ENCODE data around the gene RNF187.

RNF187 gene

DNA sequence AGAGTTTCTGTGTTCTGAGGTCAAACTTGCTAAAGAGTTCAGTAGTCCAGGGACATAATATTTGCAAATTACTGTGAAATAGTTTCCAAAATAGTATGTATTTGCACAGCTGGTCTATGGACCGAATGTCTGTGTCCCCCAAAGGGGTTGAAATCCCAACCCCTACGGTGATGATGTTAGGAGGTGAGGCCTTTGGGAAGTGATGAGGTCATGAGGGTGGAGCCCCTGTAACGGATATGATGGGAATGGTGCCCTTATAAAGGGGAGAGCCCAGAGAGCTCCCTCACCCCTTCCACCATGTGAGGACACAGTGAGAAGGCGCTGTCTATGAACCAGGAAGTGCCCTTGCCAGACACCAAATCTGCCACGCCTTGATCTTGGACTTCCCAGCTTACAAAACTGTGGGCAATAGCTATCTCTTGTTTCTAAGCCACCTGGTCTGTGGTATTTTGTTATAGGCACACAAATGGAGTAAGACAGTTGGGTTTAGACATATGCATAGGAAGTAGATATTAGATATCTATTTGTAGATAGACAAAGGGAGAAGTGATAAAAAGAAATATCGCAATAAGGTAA is 21.7 kb downstream of the RNF187 start:
- DNase-seq (ENCODE audit: low read depth in 2 of 3, low spot score in 1 of 3), result no peak

DNA sequence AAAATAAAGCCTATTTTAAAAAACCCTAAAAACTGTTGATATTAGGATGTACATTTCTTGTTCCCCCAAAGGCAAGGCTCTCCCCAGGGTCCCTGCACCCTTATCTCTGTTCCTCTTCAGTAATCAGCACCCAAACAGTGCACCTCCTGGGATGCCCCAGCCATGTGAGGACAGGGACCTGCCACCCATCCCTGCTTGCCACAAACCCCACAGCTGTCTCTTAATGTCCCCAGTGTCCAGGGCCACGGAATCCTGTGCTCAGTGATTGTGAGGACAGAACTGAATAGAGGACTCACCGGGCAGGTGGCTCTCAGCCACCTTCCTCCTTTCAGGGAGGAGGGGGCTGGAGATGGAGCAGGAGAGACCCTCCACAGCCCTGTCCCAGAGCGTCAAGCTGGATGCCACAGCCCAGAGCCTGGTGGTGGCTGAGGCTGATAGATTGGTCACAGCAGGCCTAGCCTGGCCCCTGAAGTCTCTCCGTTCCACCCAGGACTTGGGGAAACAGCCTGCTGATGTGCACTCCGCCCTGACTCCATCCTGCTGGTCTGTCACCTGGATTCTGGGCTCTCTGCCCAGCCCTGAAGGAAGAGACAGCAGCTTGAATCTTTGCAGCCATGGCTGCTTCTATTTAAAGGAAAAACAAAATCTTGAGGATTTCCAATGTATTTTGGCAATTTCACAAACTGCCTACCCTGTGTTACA is 23.1 kb downstream of the RNF187 start:
- no peak for DNase-seq (ENCODE audit: low read depth in 2 of 3, low spot score in 1 of 3)

DNA sequence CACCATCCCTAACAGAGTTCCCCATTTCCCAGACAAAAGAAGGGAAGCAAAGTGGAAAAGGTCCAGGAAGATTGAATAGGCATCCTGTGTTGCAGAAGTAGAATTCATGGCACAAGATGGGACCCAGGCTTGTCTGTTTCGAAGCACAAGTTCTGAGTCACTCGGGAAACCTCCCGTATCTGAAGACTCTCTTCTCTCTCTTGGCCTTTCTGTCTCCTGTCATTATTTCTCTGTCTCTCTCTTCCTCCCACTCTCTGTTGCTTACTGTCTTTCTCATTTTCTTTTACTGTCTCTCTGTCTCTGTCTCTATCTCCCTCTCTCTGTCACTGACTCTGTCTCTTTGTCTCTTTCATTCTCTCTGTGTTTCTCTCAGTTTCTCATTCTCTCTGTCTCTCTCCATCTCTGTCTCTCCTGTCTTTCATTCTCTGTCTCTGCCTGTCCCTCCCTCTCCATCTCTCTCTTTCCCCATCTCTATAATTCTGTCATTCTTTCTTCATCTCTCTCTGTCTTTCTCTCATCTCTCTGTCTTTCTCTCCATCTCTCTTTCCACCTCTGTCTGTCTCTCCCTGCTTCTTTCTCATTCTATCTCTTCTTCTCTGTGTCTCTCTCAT is 23.7 kb downstream of the RNF187 start:
- no peak for DNase-seq (ENCODE audit: low read depth in 2 of 3, low spot score in 1 of 3)

DNA sequence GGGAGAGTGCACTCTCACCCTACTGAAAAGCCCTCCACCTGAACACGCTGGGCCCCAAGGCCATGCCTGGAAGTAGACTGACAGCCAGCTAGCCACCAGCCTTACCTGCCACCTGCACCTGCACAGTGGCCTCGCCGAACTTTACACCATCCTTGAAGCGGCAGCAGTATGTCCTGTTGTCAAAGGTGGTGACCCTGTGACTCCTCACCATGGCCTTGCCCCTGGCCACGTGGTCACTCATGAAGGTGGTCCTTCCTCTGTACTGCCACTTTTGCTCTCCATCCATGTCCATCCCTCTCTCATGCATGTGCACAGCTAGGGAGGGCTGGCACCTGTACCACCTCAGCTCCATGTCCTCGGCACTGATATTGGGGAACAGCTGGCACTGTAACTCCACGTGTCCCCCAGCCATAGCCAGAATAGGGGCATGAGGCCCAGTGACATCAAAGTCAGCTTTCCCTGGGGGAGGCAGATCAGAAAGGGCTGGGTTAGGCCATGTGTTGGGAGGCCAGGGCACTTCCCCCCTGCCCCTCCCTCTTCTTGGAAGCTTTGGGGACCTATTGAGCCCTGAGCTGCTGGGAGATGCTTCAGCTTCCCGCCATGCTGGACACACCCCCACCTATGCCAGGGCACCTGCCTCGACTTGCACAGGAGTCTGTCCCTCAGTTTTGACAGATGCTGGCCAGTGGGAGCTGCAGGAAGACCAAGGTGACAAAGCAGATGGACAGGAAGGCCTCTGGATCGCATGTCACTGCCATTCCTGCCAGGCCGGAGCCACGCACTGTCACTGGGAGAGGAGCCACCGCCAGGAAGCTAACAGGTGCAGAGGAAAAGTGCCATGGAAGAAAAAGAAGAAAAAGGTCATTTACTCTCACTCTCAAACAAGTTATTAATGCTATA is 24.6 kb downstream of the RNF187 start:
- DNase-seq (ENCODE audit: low read depth in 2 of 3, low spot score in 1 of 3), result no peak

GRCh38 chr1:228512781-228513198 is 25.6 kb downstream of the RNF187 start:
- no peak for DNase-seq (ENCODE audit: low read depth in 2 of 3, low spot score in 1 of 3)

DNA sequence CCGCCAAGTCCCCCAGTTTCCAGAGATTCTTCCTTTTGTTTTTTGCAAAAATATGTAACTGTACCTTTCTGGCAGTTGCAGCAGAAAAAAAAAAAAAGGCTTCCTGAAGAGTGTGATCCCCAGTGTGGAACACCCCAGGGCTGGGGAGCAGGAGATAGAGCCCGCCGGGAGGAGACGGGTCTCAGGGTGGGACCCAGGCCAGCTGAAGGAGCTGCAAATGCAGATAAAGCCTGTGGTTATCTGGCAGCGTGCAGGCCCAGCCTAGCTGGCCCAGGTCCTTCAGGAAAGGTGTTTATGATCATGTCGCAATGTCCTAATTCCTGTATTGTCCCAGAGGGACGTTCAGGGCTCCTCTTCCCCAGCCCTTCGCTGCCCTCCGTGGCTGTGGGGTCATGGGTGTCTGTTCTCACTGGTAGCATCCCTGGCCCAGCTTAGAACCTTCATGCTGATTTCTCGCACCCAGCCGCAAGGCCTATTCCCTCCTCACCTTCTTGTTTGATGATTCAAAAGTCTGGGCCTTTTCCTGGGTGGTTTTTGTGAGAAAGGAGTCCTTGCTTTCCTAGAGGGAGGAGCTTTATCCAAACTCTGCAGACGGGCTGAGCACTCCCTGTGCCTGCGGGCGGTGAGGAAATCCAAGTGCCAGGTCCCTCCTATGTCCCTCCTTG is 26.2 kb downstream of the RNF187 start:
- DNase-seq (ENCODE audit: low read depth in 2 of 3, low spot score in 1 of 3), result no peak

GRCh38 chr1:228514421-228514820 is 27.2 kb downstream of the RNF187 start:
- no peak for DNase-seq (ENCODE audit: low read depth in 2 of 3, low spot score in 1 of 3)

DNA sequence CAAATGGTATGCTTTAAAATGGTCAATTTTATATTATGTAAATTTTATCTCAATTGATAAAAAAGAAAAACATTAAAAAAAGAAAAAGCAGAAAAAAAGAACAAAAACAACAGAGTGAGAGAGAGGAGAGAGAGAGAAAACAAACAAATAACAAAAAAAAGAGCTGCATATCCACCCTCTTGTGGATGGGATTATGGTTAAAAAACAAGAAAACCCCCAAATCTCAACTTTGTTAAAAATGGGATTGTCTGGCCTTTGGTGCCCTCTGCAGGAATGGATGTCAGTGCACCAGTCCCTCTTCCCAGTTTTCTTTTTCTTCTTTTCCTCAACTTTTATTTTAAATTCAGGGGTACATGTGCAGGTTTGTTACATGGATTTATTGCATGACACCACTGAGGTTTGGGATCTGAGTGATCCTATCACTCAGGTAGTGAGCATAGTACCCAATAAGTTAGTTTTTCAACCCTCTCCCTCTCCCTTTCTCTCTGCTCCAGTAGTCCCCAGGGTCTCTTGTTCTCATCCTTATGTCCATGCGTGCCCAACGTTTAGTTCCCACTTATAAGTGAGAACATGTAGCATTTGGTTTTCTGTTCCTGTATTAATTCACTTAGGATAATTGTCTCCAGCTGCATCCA is 28.1 kb downstream of the RNF187 start:
- DNase-seq (ENCODE audit: low read depth in 2 of 3, low spot score in 1 of 3), result peak in 1 of 3 donors; percentile 34

GRCh38 chr1:228517655-228518054 is 30.5 kb downstream of the RNF187 start:
- DNase-seq (ENCODE audit: low read depth in 2 of 3, low spot score in 1 of 3), result no peak

DNA sequence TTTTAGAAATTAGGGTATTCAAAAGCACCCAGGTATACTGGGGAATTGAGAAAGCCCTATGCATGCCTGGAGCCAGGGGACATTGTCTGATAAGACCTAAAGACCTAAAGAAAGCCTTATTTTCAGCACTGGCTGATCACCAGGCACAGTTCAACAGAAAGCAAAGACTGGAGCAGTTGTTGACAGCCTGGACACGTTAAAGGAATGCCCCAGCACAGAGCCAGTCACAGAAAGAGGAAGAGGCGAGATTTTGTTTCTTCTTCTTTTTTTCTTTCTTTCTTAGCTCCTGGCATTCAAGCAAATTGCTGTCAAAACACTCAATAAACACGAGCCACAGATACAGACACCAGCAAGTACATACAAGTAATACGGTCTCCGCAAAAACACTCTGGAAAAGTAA is 40.4 kb downstream of the RNF187 start:
- DNase-seq (ENCODE audit: low read depth in 2 of 3, low spot score in 1 of 3), result no peak

- no peak for DNase-seq (ENCODE audit: low read depth in 2 of 3, low spot score in 1 of 3)
Measured at GRCh38 chr1:228528612-228529011, 41.4 kb downstream of the RNF187 start.

DNA sequence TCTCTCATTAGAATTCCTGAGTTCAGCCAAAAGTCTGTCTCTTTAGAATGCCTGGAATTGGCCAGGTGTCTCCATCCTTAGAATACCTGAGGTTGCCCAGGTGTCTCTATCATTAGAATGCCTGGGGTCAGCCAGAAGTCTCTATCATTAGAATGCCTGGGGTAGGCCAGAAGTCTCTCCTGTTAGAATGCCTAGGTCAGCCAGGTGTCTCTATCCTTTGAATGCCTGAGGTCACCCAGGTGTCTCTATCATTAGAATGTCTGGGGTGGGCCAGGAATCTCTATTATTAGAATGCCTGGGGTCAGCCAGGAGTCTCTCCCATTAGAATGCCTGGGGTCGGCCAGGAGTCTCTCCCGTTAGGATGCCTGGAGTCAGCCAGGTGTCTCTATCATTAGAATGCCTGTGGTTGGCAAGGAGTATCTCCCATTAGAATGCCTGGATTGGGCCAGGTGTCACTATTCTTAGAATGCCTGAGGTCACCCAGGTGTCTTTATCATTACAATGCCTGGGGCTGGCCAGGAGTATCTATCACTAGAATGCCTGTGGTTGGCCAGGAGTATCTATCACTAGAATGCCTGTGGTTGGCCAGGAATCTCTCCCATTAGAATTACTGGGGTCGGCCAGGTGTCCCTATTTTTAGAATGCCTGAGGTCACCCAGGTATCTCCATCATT is 43.0 kb downstream of the RNF187 start:
- DNase-seq (ENCODE audit: low read depth in 2 of 3, low spot score in 1 of 3), result no peak

GRCh38 chr1:228530951-228531731 is 44.0 kb downstream of the RNF187 start:
- DNase-seq (ENCODE audit: low read depth in 2 of 3, low spot score in 1 of 3), result no peak

- no peak for DNase-seq (ENCODE audit: low read depth in 2 of 3, low spot score in 1 of 3)
Measured at GRCh38 chr1:228538831-228539230, 51.6 kb downstream of the RNF187 start.

GRCh38 chr1:228540161-228540917 is 53.2 kb downstream of the RNF187 start:
- DNase-seq (ENCODE audit: low read depth in 2 of 3, low spot score in 1 of 3), result no peak

DNA sequence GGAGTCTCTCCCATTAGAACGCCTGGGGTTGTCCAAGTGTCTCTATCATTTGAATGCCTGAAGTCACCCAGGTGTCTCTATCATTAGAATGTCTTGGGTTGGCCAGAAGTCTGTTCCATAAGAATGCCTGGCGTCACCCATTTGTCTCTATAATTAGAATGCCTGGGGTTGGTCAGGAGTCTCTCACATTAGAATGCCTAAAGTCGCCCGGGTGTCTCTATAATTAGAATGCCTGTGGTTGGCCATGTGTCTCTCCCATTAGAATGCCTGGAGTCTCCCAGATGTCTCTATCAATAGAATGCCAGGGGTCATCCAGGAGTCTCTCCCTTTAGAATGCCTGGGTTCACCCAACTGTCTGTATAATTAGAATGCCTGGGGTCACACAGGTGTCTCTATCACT is 54.5 kb downstream of the RNF187 start:
- no peak for DNase-seq (ENCODE audit: low read depth in 2 of 3, low spot score in 1 of 3)

DNA sequence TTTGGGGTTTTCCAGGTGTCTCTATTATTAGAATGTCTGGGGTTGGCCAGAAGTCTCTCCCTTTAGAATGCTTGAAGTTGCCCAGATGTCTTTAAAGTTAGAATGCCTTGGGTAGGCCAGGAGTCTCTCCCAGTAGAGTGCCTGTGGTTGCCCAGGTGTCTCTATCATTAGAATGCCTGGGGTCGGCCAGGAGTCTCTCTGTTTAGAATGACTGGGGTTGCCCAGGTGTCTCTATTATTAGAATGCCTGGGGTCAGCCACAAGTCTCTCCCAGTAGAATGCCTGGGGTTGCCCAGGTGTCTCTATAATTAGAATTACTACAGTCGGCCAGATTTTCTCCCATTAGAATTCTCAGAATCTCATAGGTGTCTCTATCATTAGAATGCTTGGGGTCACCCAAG is 55.2 kb downstream of the RNF187 start:
- DNase-seq (ENCODE audit: low read depth in 2 of 3, low spot score in 1 of 3), result no peak

DNA sequence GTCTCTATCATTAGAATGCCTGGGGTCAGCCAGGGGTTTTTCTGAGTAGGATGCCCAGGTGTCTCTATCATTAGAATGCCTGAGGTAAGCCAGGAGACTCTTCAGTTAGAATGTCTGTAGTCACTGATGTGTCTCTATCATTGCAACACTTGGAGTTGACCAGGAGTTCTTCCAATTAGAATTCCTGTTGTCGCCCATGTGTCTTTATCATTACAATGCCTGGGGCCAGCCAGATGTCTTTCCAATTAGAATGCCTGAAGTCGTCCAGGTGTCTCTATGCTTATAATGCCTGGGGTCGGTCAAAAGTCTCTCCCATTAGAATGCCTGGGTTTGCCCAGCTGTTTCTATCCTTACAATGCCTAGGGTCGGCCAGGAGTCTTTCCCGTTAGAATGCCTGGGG is 55.8 kb downstream of the RNF187 start:
- DNase-seq (ENCODE audit: low read depth in 2 of 3, low spot score in 1 of 3), result no peak

- no peak for DNase-seq (ENCODE audit: low read depth in 2 of 3, low spot score in 1 of 3)
Measured at GRCh38 chr1:228543396-228543795, 56.2 kb downstream of the RNF187 start.

Measured in stimulated activated CD4-positive, alpha-beta T cell treated with anti-CD3 and anti-CD28 coated beads, Interleukin-12 subunit alpha, Interleukin-12 subunit beta, amount 100 ng/mL, for 48 hours (primary cell).